Upper lobe of right lung (tissue), 1 donor: ENCODE data around the gene TMEM154. TPM values are rescaled to one million over a fixed set of nuclear protein-coding genes. Genes with fewer than 3 reads are reported as not detected.

Experiments
- ATAC-seq: fragments of 200-7000 bp; cut with Tn5 transposase; one replicate; pipeline ENCODE4 v1.9.1; 2020; ENCODE audit warnings: mild to moderate bottlenecking, moderate library complexity
- DNase-seq: peaks from one replicate; pipeline ENCODE4 v3.0.0-alpha.2; 2020
- H3K27ac ChIP-seq: fragments of 200-600 bp; one replicate; pipeline ENCODE4 v1.8.0; 2022
- H3K27me3 ChIP-seq: fragments of 200-600 bp; one replicate; pipeline ENCODE4 v1.8.0; 2022; ENCODE audit warnings: mild to moderate bottlenecking
- H3K36me3 ChIP-seq: fragments of 200-600 bp; one replicate; pipeline ENCODE4 v1.8.0; 2022
- H3K4me1 ChIP-seq: fragments of 200-600 bp; one replicate; pipeline ENCODE4 v1.8.0; 2022
- H3K4me3 ChIP-seq: fragments of 200-600 bp; one replicate; pipeline ENCODE4 v1.8.0; 2022; ENCODE audit warnings: mild to moderate bottlenecking
- H3K9me3 ChIP-seq: fragments of 200-600 bp; one replicate; pipeline ENCODE4 v1.8.0; 2022
- CTCF ChIP-seq: fragments of 200-600 bp; IDR thresholded peaks from one replicate; pipeline ENCODE4 v1.8.0; 2022; ENCODE audit warnings: antibody characterized with exemption
- intact Hi-C: fragments of 100-400 bp; cut with DNase I; formaldehyde crosslinking; loops from one replicate; pipeline ENCODE4 v1.11.0; 2022
- total RNA-seq: library from RNA; stranded (reverse); fragmentation: NEBNext Ultra II Directional; extraction: Animal tissue kit (Norgen Biotek cat#: 25700); gene quantifications from one replicate; pipeline ENCODE4 v1.2.1, GENCODE V29; 2021
- donor health status: DM: no; HTN: yes; CAD: no; lungs with severe emphysema.

The TMEM154 gene
- total RNA-seq, 1 donor from 2014 or later, result 12.7 TPM

DNA sequence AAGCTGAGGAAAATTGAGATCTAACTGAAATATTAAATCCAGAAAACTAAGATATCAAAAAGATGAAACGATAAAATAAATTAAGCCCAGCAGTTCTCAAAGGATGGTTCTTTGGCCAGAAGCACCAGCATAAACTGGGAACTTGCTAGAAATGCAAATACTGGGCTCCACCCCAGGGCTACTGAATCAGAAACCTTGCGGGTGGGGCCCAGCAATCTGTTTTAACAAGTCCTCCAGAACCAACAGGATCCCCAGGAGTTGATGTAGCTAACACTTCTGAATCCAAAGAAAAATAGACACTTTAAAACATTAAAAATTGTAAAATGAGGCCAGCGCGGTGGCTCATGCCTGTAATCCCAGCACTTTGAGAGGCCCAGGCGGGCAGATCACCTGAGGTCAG, 14.1 kb upstream of the TMEM154 start:
- ATAC-seq, result no peak
- H3K4me3 ChIP-seq, result no peak overlapping the region

GRCh38 chr4:152691761-152692160, 12.0 kb upstream of the TMEM154 start:
- H3K36me3 ChIP-seq, result no peaks in the 10 kb centered on the region
- no peak overlapping the region for H3K27ac ChIP-seq
- intact Hi-C loops, result no loop called here

More for the DNA sequence above, 14.1 kb upstream of the TMEM154 start:
- Histone ChIP-seq H3K27ac (no peak overlapping the region), H3K27me3 (no peaks in the 10 kb centered on the region), H3K4me1 (no peaks in the 10 kb centered on the region), H3K9me3 (no peaks in the 10 kb centered on the region), H3K36me3 (no peaks in the 10 kb centered on the region)
- no peak for DNase-seq
- no peak for TF ChIP-seq CTCF
- intact Hi-C loops, result no loop called here

GRCh38 chr4:152690706-152691651, 11.2 kb upstream of the TMEM154 start:
- DNase-seq (no peak), ATAC-seq (no peak)
- Histone ChIP-seq H3K27me3 (no peaks in the 10 kb centered on the region), H3K4me3 (no peak overlapping the region), H3K27ac (no peak overlapping the region), H3K36me3 (no peaks in the 10 kb centered on the region), H3K9me3 (no peaks in the 10 kb centered on the region), H3K4me1 (no peaks in the 10 kb centered on the region)
- intact Hi-C loops, result no loop called here
- no peak for TF ChIP-seq CTCF

More at GRCh38 chr4:152691761-152692160, 12.0 kb upstream of the TMEM154 start:
- no peak for ATAC-seq
- TF ChIP-seq CTCF, result no peak
- Histone ChIP-seq H3K4me1 (no peaks in the 10 kb centered on the region), H3K9me3 (no peaks in the 10 kb centered on the region), H3K4me3 (no peak overlapping the region), H3K27me3 (no peaks in the 10 kb centered on the region)
- no peak for DNase-seq

DNA sequence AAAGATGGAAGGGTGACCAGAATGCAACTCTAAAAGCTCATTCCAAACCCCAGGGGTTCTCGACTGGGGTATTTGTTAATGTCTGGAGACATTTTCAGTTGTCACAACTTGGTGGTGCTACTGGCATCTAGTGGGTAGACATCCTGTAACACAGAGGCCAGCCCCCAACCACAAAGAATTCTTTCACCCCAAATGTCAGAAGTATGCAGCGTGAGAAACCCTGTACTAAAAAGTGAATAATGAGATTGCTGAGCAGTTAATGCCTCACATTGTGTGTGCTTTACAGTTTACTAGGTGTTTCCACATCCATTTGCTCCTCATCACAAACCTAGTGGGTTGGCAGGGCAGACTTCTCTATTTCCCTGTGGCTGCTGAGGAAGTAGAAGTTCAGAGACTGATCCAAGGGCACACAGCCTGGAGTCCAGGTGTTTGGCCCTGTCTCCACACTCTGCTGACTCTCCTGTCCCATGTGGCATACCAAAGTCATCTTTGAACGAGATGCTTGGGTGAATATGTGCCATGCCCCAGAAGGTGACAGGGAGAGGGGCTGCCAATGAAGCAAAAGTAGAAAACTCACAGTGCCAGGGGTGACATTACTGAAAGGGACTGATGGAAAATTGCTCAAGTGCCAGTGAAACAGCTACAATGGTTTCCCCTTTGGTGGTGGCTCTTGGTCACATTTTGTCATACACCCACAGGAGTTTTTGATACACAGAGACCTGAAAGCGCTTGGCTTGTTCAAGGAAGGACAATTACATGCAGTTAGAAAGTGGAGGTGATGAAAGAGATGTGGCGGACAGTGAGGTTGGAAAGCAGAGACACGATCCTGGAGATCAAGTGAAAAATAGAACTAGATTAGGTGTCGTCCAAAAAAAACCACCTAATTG, 10.1 kb upstream of the TMEM154 start:
- no peak overlapping the region for H3K4me3 ChIP-seq
- TF ChIP-seq CTCF, result no peak
- H3K27ac ChIP-seq, result no peak overlapping the region
- ATAC-seq, result peak; percentile 37
- no peaks in the 10 kb centered on the region for H3K27me3 ChIP-seq
- intact Hi-C loops, result no loop called here
- no peak for DNase-seq
- no peaks in the 10 kb centered on the region for H3K9me3 ChIP-seq
- no peaks in the 10 kb centered on the region for H3K36me3 ChIP-seq
- no peaks in the 10 kb centered on the region for H3K4me1 ChIP-seq

- H3K4me3 ChIP-seq, result no peak overlapping the region
- no peak for DNase-seq
- no peak for ATAC-seq
- no peaks in the 10 kb centered on the region for H3K9me3 ChIP-seq
- no peaks in the 10 kb centered on the region for H3K4me1 ChIP-seq
- H3K27me3 ChIP-seq, result no peaks in the 10 kb centered on the region
- H3K36me3 ChIP-seq, result no peaks in the 10 kb centered on the region
- intact Hi-C loops, result no loop called here
- no peak for TF ChIP-seq CTCF
- H3K27ac ChIP-seq, result no peak overlapping the region
Observed at GRCh38 chr4:152687974-152688599, 8.3 kb upstream of the TMEM154 start.
